Measurements from ENCODE around the gene CSK. TPM values are rescaled to one million over a fixed set of nuclear protein-coding genes. Genes with fewer than 3 reads are reported as not detected.

Gene CSK
- total RNA-seq, 1 experiment from 2014 or later = 49.2 TPM

DNA sequence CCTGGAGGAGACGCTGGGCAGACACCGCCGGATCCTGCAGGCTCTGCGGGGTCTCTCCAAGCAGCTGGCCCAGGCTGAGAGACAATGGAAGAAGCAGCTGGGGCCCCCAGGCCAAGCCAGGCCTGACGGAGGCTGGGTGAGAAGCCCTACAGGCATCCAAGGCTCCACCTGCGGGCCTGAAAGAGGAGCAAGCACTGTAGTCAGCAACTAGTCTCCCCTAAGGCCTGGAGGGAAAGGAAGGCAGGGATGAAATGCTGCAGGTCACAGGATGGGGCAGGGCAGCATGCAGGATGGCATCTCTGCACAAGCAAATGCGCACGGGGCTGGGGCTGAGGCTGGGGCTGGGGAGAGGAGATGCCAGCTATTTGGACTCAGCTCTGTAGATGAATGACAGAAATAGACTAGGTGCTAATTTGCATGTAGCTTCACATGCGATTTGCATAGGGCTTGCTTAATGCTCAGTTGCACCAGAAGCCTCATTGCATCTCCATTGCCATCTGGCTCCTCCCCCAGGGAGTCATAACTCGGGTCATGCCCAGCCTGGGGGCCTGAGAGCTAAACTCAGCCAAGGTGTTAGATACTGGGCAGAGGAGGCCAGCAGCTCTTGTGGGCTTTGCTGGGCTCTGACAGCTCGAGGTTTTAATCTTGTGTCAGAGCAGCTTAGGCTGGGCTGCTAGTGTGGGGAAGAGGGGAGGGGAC is 39.4 kb downstream of the CSK start:
- DNase-seq = peak; percentile 63

More for the DNA sequence above, 39.4 kb downstream of the CSK start:
- Histone ChIP-seq H2BK20ac (ENCODE audit: low read depth, low read length, poor library complexity, severe bottlenecking) (no peak overlapping the region), H2BK120ac (ENCODE audit: low read depth, low read length, poor library complexity, severe bottlenecking) (no peak overlapping the region), H2BK12ac (ENCODE audit: insufficient read length, low read depth, low read length) (no peak overlapping the region), H3T11ph (ENCODE audit: low read length) (no peak overlapping the region), H3K4me1 (ENCODE audit: insufficient read depth, low read length) (no peaks in the 10 kb centered on the region), H2BK15ac (ENCODE audit: low read depth, low read length) (no peak overlapping the region), H4K8ac (replicated peaks; ENCODE audit: insufficient read length, low read depth, low read length) (no peak overlapping the region), H3K23me2 (ENCODE audit: insufficient read length, low read depth, low read length, poor library complexity, severe bottlenecking) (no peaks in the 10 kb centered on the region), H4K20me1 (ENCODE audit: control insufficient read depth, insufficient read depth, insufficient read length) (no peaks in the 10 kb centered on the region), H4K5ac (ENCODE audit: insufficient read length, low read depth, low read length) (no peak overlapping the region), H3K9me3 (ENCODE audit: control insufficient read depth, low read depth, low read length) (no peaks in the 10 kb centered on the region), H3K23ac (ENCODE audit: insufficient read length, low read depth, low read length) (no peak overlapping the region), H3K9ac (ENCODE audit: extremely low read depth, insufficient read length, low read length) (no peak overlapping the region), H3K4ac (ENCODE audit: low read depth, low read length) (no peak overlapping the region), H3K27me3 (ENCODE audit: insufficient read depth, low read length) (peaks cover 5% of the 10 kb centered on the region; the same call in 1 of the 2 replicates), H3K56ac (ENCODE audit: insufficient read length, low read depth, low read length) (no peak overlapping the region), H2BK5ac (ENCODE audit: insufficient read length, low read length) (no peak overlapping the region), H3K27ac (ENCODE audit: insufficient read length, low read depth, low read length) (no peak overlapping the region), H3K79me2 (ENCODE audit: insufficient read depth, low read length) (no peaks in the 10 kb centered on the region), H3K14ac (ENCODE audit: insufficient read depth, low read length) (no peak overlapping the region), H3K18ac (ENCODE audit: insufficient read length, low read depth, low read length) (no peak overlapping the region), H2AFZ (ENCODE audit: low read length) (no peak overlapping the region), H2AK5ac (ENCODE audit: insufficient read length, low read length) (no peak overlapping the region), H4K91ac (ENCODE audit: insufficient read length, low read depth, low read length) (no peak overlapping the region), H3K79me1 (ENCODE audit: insufficient read depth, low read depth, low read length, poor library complexity, severe bottlenecking) (no peaks in the 10 kb centered on the region), H3K4me2 (ENCODE audit: insufficient read depth, insufficient read length, low read length) (no peak overlapping the region)
- WGBS (ENCODE audit: extremely low coverage, insufficient read length, low lambda C conversion rate) = no CpG with 5 or more reads among the region's 11 CpGs
- Mint-ChIP-seq H3K27me3 (ENCODE audit: low read depth) (peaks cover 40% of the 10 kb centered on the region), H3K4me1 (peaks cover 17 to 50% of the 10 kb centered on the region in 2 experiments), H3K36me3 (ENCODE audit: insufficient read depth in 1 of 3, low read depth in 3 of 3) (no peaks in the 10 kb centered on the region), H3K27ac (peak overlapping the region in 1 of 3 experiments; percentile 61; a peak in 1 of 7 replicates), H3K4me3 (no peak overlapping the region), H3K9me3 (no peaks in the 10 kb centered on the region; a peak in 1 of 5 replicates)
- TF ChIP-seq, protein P1, sequence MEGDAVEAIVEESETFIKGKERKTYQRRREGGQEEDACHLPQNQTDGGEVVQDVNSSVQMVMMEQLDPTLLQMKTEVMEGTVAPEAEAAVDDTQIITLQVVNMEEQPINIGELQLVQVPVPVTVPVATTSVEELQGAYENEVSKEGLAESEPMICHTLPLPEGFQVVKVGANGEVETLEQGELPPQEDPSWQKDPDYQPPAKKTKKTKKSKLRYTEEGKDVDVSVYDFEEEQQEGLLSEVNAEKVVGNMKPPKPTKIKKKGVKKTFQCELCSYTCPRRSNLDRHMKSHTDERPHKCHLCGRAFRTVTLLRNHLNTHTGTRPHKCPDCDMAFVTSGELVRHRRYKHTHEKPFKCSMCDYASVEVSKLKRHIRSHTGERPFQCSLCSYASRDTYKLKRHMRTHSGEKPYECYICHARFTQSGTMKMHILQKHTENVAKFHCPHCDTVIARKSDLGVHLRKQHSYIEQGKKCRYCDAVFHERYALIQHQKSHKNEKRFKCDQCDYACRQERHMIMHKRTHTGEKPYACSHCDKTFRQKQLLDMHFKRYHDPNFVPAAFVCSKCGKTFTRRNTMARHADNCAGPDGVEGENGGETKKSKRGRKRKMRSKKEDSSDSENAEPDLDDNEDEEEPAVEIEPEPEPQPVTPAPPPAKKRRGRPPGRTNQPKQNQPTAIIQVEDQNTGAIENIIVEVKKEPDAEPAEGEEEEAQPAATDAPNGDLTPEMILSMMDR (conservative IDR thresholded peaks at IDR 0.05) = no peak; the same call in 2 of the 3 replicates

Measured in H9 (cell line).